HCT116 (cell line): Measurements from ENCODE around the gene ENOX1.

ENCODE experiments used
- EZH2 ChIP-seq: fragments of 200-600 bp; sonication (generic); IDR thresholded peaks from 2 replicates; pipeline ENCODE4 v1.6.1; 2017; ENCODE audit warnings: antibody characterized with exemption, mixed run types
- EZH2phosphoT487 ChIP-seq: fragments of 200-600 bp; IDR thresholded peaks from 2 replicates; pipeline ENCODE4 v1.6.1; 2018; ENCODE audit warnings: antibody characterized with exemption, borderline replicate concordance
- POLR2A ChIP-seq: IDR thresholded peaks from 2 replicates; pipeline ENCODE4 v1.7.0; 2011; ENCODE audit warnings: borderline replicate concordance; ENCODE audit not compliant: insufficient read depth, insufficient read length; ENCODE audit errors: extremely low read depth
- POLR2AphosphoS5 ChIP-seq: IDR thresholded peaks from 2 replicates; pipeline ENCODE4 v1.6.1; 2011; ENCODE audit warnings: mild to moderate bottlenecking, low read depth, low read length, moderate library complexity
- RAD21 ChIP-seq: IDR thresholded peaks from 2 replicates; pipeline ENCODE4 v1.6.1; 2012; ENCODE audit warnings: low read depth, mild to moderate bottlenecking
- SIN3A ChIP-seq: IDR thresholded peaks from 2 replicates; pipeline ENCODE4 v1.6.1; 2012; ENCODE audit warnings: low read depth
- TCF7L2 ChIP-seq: IDR thresholded peaks from 2 replicates; pipeline ENCODE4 v1.7.0; 2011; ENCODE audit warnings: borderline replicate concordance, inconsistent platforms; ENCODE audit not compliant: insufficient read depth, insufficient read length; ENCODE audit errors: extremely low read depth
- YY1 ChIP-seq: IDR thresholded peaks from 2 replicates; pipeline ENCODE4 v1.6.1; 2011; ENCODE audit warnings: low read length, low read depth, moderate library complexity, mild to moderate bottlenecking; ENCODE audit not compliant: insufficient replicate concordance; ENCODE audit errors: extremely low read depth
- TF ChIP-seq, protein P1 (sequence below): IDR thresholded peaks from 2 replicates; pipeline ENCODE4 v1.6.1; 2012
- TF ChIP-seq, protein P2 (sequence below), 3 experiments: fragments of 200-600 bp in 1 of 3; sonication (generic) in 1 of 3; IDR thresholded peaks in 2 of 3; conservative IDR thresholded peaks in 1 of 3; 2 replicates each; pipeline ENCODE4 v1.5.1; 2012 to 2017; ENCODE audit warnings: low read depth in 2 of 3, low read length in 2 of 3, antibody characterized with exemption in 1 of 3, borderline replicate concordance in 1 of 3, control low read depth in 1 of 3, mild to moderate bottlenecking in 1 of 3, mixed read lengths in 1 of 3, mixed run types in 1 of 3, moderate library complexity in 1 of 3; ENCODE audit not compliant: insufficient read depth in 1 of 3

DNA sequence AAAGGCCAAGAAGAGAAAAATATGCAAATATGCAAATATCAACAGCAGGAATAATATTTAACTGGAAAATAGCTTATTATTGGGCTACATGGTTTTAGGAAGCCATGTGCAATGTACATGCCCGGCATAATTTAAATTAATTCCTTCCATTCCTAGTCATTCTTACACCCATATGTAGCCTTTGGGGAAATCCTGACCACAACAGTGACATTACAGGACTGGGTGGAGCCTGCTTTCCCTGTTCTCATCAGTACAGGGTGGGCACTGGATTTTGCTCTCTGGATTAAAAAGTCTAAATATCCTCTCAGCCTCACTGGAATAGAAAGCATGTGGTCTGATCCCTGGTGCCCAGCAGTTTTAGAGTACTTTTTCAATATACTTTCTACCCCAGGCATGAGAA lies 565.2 kb downstream of the ENOX1 start:
- TF ChIP-seq SIN3A (no peak), TCF7L2 (no peak), POLR2A (no peak), YY1 (no peak), EZH2phosphoT487 (no peak), EZH2 (no peak), POLR2AphosphoS5 (no peak), RAD21 (no peak)
- TF ChIP-seq, protein P1, sequence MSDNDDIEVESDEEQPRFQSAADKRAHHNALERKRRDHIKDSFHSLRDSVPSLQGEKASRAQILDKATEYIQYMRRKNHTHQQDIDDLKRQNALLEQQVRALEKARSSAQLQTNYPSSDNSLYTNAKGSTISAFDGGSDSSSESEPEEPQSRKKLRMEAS: no peak
- TF ChIP-seq, protein P2, sequence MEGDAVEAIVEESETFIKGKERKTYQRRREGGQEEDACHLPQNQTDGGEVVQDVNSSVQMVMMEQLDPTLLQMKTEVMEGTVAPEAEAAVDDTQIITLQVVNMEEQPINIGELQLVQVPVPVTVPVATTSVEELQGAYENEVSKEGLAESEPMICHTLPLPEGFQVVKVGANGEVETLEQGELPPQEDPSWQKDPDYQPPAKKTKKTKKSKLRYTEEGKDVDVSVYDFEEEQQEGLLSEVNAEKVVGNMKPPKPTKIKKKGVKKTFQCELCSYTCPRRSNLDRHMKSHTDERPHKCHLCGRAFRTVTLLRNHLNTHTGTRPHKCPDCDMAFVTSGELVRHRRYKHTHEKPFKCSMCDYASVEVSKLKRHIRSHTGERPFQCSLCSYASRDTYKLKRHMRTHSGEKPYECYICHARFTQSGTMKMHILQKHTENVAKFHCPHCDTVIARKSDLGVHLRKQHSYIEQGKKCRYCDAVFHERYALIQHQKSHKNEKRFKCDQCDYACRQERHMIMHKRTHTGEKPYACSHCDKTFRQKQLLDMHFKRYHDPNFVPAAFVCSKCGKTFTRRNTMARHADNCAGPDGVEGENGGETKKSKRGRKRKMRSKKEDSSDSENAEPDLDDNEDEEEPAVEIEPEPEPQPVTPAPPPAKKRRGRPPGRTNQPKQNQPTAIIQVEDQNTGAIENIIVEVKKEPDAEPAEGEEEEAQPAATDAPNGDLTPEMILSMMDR (IDR thresholded peaks at IDR 0.05 in 2 of 3, conservative IDR thresholded peaks at IDR 0.05 in 1 of 3; ENCODE audit: borderline replicate concordance in 1 of 3, insufficient read depth in 1 of 3, low read depth in 2 of 3, low read length in 2 of 3): no peak
